CD4-positive, alpha-beta T cell treated with Interleukin-6 for 4 hours (primary cell): ENCODE results near the gene HS6ST2.

Experiments
- DNase-seq: peaks from one replicate; pipeline ENCODE4 v3.0.0-alpha.2; 2020; ENCODE audit warnings: mixed read lengths

The HS6ST2 gene

DNA sequence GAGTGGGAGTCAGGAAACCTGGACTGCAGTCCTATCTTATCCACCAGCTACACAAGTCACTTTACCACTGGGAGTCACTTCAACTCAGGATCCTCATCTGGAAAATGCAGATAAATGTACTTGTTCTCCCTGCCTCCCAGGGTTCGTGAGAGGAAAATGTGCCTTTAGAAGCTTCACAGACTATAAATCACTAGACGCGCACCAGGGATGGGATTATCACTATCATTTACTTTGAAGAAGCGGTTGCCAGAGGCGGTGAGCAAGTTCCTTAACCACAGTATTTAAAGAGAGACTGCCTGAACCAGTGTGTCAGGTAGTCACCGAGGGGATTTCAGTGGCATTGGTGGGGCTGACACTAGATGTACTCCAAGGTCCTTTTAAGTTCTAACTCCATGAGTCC lies 219.5 kb downstream of the HS6ST2 start:
- DNase-seq, result no peak

DNA sequence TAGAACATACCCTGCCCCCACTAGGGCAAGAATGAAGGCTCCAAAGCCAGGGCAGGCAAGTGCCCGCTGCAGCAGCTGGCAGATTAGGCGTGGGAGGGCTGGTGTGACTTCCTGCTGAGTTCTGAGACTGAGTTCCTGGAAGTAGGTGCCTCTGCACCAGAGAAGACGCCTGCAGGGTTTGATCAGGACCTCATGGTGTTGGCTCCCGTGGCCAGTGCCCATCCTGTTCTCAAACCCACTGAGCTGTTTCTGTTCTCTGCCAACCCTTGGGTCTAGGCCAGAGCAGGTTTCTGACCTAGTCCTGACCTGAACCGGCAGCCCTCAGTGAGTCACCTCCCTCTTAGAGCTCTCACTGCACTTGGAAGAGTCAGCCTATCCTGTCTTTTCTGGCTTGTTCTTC lies 220.7 kb downstream of the HS6ST2 start:
- peak; percentile 16 for DNase-seq

DNA sequence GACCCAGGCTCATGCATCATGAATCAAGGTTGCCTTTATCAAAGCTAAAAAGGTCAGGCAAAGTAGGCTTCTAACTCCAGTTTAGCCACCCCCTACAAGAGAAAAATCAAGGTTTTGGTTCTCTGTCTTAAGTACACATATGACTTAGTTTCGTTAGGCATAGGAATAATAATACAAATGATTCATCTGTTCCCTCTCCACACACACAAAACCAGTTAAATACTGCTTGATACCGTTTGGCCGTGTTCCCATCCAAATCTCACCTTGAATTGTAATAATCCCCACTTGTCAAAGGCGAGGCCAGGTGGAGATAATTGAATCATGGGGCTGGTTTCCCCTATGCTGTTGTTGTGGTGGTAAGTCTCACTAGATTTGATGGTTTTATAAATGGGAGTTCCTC lies 226.2 kb downstream of the HS6ST2 start:
- no peak for DNase-seq

DNA sequence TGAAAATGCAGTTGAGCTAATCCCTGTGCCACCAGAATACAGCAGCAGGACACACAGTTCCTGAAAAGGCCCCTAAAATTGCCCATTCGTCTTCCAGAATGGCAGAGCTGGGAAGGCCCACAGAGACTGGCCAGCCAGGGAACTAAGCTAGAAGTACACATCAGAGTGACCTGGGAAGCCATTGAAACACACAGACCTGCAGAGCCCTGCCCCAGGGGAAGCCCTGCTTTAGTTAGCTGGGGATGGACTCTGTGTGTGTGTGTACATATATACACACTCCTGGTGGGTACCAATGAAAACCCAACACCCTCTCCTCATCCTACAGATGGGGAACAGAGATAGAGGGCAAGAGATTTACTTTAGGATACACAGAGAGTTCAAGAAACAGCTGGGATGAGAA lies 227.7 kb downstream of the HS6ST2 start:
- no peak for DNase-seq

DNA sequence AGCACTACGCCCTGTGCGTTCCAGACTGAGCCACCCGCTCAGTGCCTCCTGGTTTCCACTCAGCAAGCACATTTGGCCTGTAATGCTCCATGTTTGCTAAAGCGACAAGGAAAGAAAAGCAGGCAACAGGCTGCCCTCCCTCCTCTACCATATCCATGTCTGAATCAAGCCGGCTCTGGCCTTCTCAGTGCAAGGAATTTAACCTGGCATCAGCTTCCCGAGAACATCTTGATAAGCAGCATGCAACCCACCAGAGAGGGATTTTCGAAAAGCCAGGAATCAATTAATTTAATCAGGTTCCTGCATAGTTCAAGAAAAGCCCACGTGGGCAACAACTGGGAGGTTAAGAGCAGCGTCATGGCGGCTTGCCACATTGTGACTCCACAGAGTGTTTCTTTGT lies 228.2 kb downstream of the HS6ST2 start:
- DNase-seq, result no peak

DNA sequence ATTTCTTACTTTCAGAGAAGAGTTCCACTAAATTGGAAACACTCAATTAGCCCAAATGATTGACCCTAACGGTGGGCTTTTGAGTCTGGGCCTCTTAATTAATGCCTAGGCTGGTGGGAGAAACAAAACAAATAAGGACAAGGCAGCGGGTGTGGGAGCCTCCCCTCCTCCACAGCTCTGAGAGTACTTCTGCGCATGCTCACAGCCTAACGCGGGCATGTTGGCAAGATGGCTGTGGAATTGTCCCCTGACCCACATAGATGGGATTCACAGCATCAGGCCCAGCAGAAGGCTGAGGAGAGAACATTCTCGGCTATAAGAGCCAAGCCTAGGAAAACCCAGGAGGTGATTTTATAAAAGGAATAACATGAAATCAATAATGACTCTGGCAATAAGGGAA lies 230.1 kb downstream of the HS6ST2 start:
- no peak for DNase-seq

DNA sequence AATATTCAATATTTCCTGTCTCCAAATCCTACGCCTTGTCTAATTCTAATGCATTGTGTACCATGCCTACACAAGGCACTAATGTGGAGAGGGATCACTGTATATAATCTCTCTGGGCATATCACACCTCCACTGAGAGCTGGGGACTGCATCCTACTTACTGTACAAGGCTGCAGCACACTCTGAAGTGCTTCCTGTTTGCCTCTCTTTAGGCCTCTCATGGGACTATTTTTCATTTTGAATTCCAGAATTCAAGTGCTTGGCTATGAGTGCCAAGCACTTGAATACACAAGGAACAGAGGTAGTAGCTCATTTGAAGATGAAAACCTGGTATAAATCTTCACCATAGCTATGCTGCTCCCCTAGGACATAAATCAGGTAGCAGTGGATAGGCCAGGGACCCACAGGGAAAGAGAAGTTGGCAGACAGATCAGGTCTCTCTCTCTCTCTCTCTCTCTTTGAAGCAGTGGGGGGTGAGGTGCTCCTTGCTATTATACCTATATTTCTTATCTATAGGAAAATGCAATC lies 239.9 kb downstream of the HS6ST2 start:
- DNase-seq, result no peak

DNA sequence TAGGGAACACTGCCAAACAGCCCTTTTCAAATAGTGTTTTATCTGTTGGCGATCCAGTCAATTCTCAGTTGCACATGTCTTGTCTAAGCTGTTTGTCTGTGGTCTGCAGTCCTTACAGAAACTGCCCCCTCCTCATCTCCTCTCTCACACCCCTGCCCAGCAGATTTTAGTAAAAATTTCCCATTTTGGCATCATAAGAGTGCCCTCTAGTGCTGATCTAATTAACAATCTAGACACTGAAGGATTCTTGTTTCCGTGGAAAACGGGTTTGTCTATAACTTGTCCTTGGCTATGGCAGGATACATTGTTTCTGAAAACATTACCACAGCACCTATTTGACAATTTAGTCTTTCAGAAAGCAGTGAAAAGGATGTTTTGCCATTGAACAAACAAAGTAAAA lies 242.4 kb downstream of the HS6ST2 start:
- DNase-seq, result no peak

DNA sequence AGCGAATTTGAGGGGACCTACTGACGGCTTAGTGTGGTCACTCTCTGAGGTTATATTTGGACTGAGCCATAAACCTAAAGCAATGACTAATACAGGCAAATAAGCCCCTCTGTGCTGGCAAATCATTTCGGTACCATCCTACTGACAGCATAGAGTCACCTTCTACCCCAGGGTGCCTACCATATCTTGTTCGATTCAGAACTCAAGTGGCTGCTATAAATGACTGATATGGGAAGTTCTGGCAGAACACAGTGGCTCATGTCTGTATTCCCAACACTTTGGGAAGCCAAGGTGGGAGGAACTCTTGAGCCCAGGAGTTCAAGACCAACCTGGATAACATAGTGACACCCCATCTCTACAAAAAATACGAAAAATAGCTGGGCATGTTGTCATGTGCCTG lies 243.5 kb downstream of the HS6ST2 start:
- DNase-seq, result no peak

DNA sequence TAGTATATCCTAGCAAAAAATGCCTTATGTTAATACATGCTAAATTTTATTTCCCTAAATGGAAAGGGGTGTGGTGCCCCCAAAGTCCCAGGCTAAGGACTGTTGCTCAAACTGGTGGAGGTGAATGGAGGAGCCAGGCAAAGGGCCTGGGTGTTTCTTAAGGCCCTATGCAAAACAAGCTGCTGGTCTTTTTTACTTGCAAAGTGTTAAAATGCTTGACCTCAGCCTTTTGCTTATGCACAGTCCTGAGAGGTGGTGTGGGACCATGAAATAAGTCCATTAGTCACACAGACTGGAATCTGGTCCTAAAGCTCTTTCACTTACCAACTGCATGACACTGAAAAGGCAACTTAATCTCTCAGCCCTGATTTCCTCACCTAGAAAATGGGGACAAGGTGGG lies 246.1 kb downstream of the HS6ST2 start:
- no peak for DNase-seq

DNA sequence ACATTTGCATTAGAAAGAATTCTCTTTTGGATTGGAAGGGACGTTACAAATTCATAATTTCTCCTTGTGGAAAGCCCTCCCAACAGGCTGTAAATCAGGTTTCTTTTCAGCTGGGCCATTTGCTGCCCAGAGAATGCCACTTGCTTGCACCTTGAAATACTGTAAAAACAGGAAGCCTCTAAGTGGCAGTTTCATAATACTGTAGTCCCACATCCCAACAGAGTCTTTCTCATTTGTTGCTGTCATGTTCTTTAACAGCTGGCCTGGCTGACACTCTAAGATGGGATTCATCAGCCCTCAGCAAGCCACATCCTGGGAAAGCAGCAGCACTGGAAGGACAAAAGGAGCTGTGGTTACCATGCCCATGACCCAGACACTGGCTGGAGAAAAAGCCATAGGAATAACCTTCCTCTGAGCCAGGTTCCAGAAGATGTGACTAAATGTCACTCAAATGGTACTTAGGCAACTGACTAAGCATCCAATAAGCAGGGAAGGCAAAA lies 247.7 kb downstream of the HS6ST2 start:
- no peak for DNase-seq

DNA sequence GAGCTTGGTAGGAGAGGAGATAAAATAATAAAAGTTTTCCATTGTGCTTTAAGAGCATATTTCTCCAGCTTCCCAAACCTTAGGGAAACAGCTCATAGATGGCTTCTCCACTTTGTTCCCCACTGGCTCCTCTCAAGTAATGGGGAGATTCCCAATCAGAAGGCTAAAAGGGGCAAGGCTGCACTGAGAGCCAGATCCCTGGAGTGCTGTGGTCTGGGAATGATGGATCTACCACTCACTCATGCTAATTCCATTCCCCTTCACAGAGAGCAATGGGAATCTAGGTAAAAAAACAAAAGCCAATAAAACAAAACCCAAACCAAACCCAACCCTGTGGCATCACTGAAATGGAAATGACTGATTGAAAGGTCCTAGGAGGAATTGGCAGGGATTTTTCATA lies 249.9 kb downstream of the HS6ST2 start:
- no peak for DNase-seq

DNA sequence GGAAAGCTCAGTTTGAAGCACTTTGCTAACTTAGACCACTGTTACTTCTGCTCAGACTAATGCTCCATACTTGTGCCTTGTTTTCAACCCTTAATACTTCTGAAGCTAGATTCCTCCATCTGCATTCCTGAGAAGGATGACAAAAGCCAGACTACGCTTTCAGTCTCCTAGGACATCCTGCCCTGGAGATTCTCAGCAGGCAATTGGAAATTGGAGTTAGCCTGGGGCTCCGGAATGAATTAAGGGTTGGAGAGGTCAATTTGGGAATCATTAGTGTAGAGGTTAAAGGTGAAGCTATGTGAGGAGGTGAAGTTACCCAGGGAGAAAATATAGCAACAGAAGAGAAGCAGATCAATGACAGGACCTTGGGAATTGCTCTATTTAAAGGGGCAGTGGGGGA lies 253.7 kb downstream of the HS6ST2 start:
- DNase-seq, result no peak

DNA sequence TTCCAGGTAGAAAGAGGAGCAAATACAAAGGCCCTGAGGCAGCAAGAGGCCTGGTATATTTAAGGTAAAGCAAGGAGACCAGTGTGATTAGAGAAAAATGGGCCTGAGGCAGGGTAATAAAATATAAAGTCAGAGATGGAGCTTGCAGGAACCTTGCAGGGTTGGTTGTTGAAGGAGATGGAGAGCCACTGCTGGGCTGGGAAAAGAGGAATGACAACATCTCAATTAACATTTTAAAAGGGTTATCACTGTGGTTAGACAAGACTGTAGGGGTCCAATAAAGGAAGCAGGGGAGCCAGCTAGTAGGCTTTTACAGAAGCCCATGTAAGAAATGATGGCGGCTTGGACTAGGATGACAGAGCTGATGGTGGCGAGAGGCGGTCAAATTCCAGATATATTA lies 264.0 kb downstream of the HS6ST2 start:
- DNase-seq, result no peak

DNA sequence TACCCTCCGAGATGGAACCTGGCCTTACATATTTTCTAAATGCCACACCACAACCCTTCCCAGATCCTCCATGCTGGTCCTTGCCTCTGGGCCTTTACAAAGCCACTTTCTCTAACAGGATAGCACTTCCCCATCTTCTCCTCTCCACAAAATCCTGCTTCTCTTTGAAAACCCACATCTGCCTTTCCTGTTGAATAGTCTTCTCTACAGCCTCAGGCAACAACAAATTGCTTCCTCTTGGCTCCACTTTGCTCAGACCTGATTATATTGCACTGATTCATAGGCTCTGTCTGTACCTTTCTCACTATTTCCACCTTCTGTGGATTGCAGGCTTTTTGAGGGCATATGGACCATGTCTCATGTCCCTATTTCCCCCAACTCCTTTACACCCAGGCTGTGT lies 265.9 kb downstream of the HS6ST2 start:
- DNase-seq, result no peak

DNA sequence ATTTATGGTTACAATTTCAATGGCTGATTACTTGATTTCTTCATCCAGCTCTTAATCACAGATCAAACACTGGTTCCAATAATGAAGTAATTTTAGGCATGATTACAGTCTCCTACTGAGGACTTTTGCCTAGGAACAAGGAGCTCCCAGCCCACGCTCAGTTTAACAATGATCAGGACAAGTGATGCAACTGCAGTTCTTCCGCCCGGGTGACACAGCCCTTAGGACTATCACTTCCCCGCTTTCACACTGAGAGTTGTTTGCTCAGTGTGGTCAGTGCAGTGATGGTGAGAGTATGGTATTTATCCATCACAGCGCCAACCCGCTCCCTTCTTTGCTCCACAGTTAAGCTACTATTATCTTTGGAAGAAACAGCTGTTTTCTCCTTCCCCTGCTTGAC lies 266.4 kb downstream of the HS6ST2 start:
- no peak for DNase-seq

DNA sequence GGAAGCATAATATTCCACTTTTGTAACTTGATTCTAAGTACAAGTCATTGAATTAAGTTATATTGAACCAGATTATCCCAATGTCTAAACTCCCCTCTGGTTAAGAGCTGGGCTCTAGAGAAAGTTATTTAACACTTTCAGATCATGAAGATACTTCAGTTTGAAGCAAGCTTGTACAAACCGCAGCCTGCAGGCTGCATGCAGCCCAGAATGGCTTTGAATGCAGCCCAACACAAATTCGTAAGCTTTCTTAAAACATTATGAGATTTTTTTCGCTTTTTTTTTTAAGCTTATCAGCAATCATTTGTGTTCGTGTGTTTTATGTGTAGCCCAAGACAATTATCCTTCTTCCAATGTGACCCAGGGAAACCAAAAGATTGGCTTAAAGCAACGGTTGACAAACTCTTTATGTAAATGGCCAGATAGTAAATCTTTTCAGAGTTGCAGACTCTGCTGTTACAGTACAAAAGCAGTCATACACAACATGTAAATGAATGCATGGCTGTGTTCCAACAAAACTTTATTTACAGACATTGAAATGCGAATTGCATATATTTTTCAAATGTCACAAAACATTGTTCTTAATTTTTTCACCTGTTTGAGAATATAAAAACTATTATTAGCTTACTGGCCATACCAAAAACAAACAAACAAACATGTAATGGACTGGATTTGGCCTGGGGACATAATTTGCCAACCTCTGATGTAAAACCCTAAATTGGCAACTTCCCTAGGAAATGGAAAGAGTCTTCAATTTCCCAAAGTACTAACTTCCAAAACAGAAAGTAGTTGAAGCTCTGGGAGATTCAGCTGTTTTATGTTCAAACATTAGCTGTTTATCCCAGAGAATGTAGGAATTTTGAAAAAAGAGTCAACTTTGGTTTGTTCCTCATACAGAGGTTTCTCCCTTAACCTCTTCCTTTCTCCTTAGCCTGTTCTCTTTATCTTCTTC lies 268.5 kb downstream of the HS6ST2 start:
- DNase-seq, result no peak

DNA sequence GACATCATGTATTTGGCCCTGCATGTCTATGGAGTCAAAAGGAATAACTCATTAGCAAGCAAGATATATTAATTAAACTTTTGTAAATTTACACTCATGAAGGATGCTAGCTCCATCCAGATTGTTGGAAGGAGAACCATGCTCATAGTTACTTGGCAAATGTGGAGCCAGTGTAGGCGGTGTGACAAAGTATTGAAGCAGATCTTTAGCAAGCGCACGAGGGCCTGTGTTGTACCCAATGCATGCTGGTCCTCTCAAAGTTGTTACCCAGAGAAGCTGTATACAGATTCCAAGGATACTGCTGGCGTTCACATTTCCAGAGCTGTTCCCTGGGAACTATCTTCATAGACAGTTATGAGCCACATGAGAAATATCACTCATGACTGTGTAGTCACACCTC lies 273.2 kb downstream of the HS6ST2 start:
- DNase-seq, result no peak

DNA sequence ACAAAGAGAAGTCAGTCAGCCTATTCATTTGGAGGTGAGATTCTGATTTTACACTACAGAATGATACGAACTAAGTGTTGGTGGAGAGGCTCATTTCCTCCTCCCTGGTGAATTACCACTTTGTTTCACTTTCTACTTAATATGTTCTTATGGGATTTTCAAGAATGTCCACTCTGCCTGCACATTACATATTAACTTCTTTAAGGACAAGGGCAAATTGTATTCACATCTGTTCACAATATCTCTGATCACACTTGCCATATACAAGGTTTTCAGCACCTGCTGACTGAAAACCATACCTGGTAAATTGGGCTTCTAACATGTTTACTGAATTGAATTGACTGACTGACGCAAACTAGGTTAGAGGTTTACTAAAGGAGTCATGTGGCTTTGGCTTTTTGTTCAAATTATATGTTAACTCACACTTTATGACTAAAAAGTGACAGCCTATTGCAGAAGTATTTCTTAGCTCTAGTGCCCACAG lies 281.2 kb downstream of the HS6ST2 start:
- no peak for DNase-seq

DNA sequence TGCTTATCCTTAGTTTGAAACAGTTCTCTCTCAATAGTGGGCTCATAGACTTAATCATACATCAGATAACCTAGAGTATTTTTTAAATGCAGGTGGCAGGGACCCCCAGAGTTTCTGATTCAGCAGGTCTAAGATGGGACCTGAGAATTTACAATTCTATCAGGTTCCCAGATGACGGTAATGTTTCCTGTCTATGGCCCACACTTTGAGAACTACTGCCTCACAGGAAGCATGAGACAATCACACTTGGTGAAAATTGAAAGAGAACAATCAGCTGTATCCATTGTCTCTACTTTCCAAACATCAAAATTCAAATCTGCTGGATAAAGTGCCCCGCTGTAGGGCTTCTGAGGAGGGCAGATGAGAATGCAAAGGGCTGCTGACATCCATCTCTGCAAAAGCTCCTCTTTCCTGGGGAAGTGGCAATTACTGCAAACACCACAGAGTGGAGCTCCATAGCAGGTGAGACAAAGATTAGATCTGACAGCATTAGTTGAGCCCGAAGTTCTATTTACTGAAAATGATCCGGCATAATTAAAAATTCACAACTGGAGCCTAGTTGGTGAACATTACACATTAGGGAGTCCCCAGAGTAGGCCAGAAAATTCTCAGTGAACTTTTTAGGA lies 281.8 kb downstream of the HS6ST2 start:
- DNase-seq, result no peak

DNA sequence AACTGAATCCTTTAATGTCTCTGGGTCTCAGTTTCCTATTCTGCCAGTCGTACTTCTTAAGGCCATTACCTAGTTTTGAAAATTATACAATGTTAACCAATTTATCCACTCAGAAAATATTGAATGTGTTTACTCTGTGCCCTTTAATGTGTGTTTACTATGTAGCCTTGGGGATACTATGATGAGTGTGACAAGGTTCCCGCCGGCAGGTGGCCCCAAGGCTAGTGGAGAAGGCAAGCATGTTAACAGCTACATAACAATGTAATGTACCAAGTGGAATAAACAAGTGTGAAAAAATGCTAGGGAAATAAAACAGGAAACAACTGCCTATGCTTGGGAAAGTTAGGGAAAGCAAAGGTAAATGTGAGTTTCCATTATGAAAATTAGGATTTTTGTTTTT lies 282.3 kb downstream of the HS6ST2 start:
- no peak for DNase-seq

DNA sequence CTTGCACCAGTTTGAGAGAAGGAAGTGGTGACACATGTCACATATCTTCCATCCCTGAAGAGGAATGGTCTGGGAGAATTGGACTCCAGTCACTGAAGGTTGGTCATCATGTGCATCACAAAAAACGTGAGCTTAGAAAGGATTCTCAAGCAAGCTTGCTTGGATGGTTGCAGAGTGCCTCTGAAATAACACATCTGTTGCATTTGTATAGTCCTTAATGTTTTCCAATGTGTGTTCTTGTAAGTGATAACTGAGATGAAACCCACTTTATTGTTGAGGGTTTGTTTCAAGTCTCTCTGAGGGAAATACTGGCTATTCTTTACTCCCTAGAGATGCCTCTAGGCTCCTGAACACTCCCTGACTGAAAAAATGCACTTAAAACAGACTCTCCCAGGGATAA lies 285.1 kb downstream of the HS6ST2 start:
- no peak for DNase-seq

DNA sequence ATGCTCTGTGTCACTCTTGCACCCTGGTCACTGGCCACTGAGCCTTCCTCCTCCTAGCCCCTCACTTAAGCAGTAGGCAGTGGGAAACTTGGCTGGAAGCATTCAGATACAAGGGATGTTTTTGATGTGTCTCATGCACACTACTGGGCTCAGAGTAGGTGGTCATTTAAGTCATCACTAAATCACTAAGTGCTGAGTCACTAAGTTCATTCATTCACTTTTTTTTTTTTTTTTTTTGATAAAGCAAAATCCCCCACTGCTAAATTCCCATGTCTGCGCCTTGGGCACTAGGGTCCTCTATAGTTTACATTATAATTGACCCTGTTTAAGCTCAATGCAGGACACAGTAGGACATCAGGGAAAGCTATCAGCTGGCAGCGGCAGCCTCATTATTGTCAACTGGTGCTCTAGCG lies 287.2 kb downstream of the HS6ST2 start:
- no peak for DNase-seq

DNA sequence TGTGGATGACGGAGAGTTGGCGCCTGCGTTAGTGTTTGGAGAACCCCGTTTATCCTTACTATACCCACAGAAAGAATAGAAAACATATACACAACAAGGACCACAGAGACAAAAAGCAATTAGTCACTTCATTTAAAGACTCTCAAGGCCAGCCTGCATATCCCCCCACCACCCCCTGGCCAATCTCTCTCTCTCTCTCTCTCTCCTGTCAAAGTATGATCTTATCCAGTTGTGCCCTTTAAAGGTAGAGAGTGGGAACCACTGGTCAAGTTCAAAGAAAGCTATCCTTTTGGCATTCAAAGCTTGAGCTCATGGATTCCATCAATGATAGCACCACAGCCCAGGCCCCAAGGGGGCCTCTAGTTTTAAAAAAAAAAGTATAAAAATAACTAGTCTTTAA lies 289.3 kb downstream of the HS6ST2 start:
- DNase-seq, result no peak
